B cell (primary cell): ENCODE results near the gene CMTM8. TPM values are rescaled to one million over a fixed set of nuclear protein-coding genes. Genes with fewer than 3 reads are reported as not detected.

Source experiments
- ATAC-seq: fragments of 200-7000 bp; cut with Tn5 transposase; one replicate; pipeline ENCODE4 v1.10.0; 2021; ENCODE audit warnings: low read depth, mild to moderate bottlenecking, moderate number of reproducible peaks, moderate library complexity
- CTCF ChIA-PET: fragments of 350-600 bp; sonication (Branson Sonifier 250); formaldehyde crosslinking; loops from one replicate; lab custom pipeline; 2021; ENCODE audit warnings: antibody characterized with exemption, inconsistent platforms; lab: Charles Lee
- POLR2A ChIA-PET: fragments of 350-600 bp; sonication (Branson Sonifier 250); formaldehyde crosslinking; loops from one replicate; lab custom pipeline; 2021; ENCODE audit warnings: antibody characterized with exemption; lab: Charles Lee
- DNase-seq: peaks from one replicate; pipeline ENCODE4 v3.0.0; 2013
- H2AFZ ChIP-seq: 2 replicates; pipeline ENCODE4 v1.6.1; 2012; ENCODE audit warnings: mild to moderate bottlenecking, low read depth, low read length; ENCODE audit not compliant: insufficient read depth, poor library complexity, severe bottlenecking
- H3K27ac ChIP-seq, 2 donors: 1 replicate in 1 of 2; 2 replicates in 1 of 2; pipeline ENCODE4 v1.5.1; 2012 to 2013; ENCODE audit warnings: low read length in 2 of 2, mild to moderate bottlenecking in 2 of 2, moderate library complexity in 1 of 2
- H3K27me3 ChIP-seq, 4 experiments: fragments of 200-600 bp in 1 of 4; sonication (generic) in 1 of 4; replicated peaks in 1 of 4; 1 replicate in 2 of 4; 2 replicates in 2 of 4; pipeline versions ENCODE4 v1.6.1 to v1.7.0; 2013 to 2016; ENCODE audit warnings: low read length in 3 of 4, mild to moderate bottlenecking in 2 of 4, mixed read lengths in 1 of 4, moderate library complexity in 1 of 4; ENCODE audit not compliant: insufficient read depth in 4 of 4, control insufficient read depth in 3 of 4; ENCODE audit errors: control extremely low read depth in 1 of 4
- H3K36me3 ChIP-seq, 2 experiments: replicated peaks in 1 of 2; 1 replicate in 1 of 2; 2 replicates in 1 of 2; pipeline versions ENCODE4 v1.6.1 to v1.7.1; 2013; ENCODE audit warnings: low read length in 1 of 2; ENCODE audit not compliant: insufficient read depth in 2 of 2, control insufficient read depth in 1 of 2; ENCODE audit errors: control extremely low read depth in 1 of 2, extremely low read depth in 1 of 2
- H3K4me1 ChIP-seq, 2 donors: fragments of 200-600 bp in 1 of 2; sonication (generic) in 1 of 2; 1 replicate in 1 of 2; 2 replicates in 1 of 2; pipeline versions ENCODE4 v1.5.1 to v1.6.1; 2013 to 2017; ENCODE audit warnings: low read length in 2 of 2; ENCODE audit not compliant: control insufficient read depth in 2 of 2, insufficient read depth in 2 of 2
- H3K4me2 ChIP-seq: replicated peaks from 2 replicates; pipeline ENCODE3; 2012; ENCODE audit warnings: mild to moderate bottlenecking, low read depth, low read length; ENCODE audit not compliant: poor library complexity, severe bottlenecking
- H3K4me3 ChIP-seq, 5 experiments: fragments of 200-600 bp in 1 of 5; sonication (generic) in 1 of 5; 1 replicate in 3 of 5; 2 replicates in 2 of 5; pipeline versions ENCODE4 v1.5.1 to v1.7.0; 2011 to 2016; ENCODE audit warnings: low read length in 4 of 5, mild to moderate bottlenecking in 4 of 5, low read depth in 2 of 5, control low read depth in 1 of 5, moderate library complexity in 1 of 5; ENCODE audit not compliant: insufficient read depth in 1 of 5; ENCODE audit errors: control extremely low read depth in 1 of 5, extremely low read depth in 1 of 5
- H3K79me2 ChIP-seq: fragments of 200-600 bp; sonication (generic); one replicate; pipeline ENCODE4 v1.6.0; 2016; ENCODE audit warnings: low read length; ENCODE audit not compliant: control insufficient read depth, insufficient read depth
- H3K9ac ChIP-seq: fragments of 200-600 bp; sonication (generic); 2 replicates; pipeline ENCODE4 v1.6.1; 2017; ENCODE audit warnings: mild to moderate bottlenecking, low read length, moderate library complexity
- H3K9me3 ChIP-seq, 3 donors: one replicate each; pipeline versions ENCODE4 v1.6.1 to v1.7.1; 2013; ENCODE audit warnings: low read length in 2 of 3; ENCODE audit not compliant: control insufficient read depth in 2 of 3, insufficient read depth in 1 of 3; ENCODE audit errors: control extremely low read depth in 1 of 3
- H4K20me1 ChIP-seq: 2 replicates; pipeline ENCODE4 v1.6.0; 2012; ENCODE audit warnings: mild to moderate bottlenecking, low read length; ENCODE audit not compliant: insufficient read depth, control insufficient read depth, poor library complexity, severe bottlenecking
- H3K27ac Mint-ChIP-seq: one replicate; pipeline ENCODE4 v1.8.0; 2021; ENCODE audit warnings: mixed read lengths
- H3K27me3 Mint-ChIP-seq: one replicate; pipeline ENCODE4 v1.8.0; 2021; ENCODE audit warnings: mixed read lengths
- H3K4me1 Mint-ChIP-seq: one replicate; pipeline ENCODE4 v1.8.0; 2021; ENCODE audit warnings: mixed read lengths
- H3K4me3 Mint-ChIP-seq: one replicate; pipeline ENCODE4 v1.8.0; 2021; ENCODE audit warnings: mixed read lengths
- H3K9me3 Mint-ChIP-seq: one replicate; pipeline ENCODE4 v1.8.0; 2022; ENCODE audit warnings: mixed read lengths; ENCODE audit not compliant: insufficient read depth
- EZH2 ChIP-seq: IDR thresholded peaks from 2 replicates; pipeline ENCODE4 v1.6.1; 2012; ENCODE audit warnings: borderline replicate concordance, low read depth, mild to moderate bottlenecking, moderate library complexity, low read length; ENCODE audit not compliant: insufficient read depth, poor library complexity, severe bottlenecking
- WGBS: methylation state at CpG from one replicate; pipeline ENCODE4 v1.1.5; 2013; ENCODE audit warnings: missing lambda C conversion rate; ENCODE audit not compliant: insufficient coverage; 5-methylcytosine and 5-hydroxymethylcytosine counted together
- intact Hi-C: fragments of 100-400 bp; cut with micrococcal nuclease; formaldehyde crosslinking; loops from one replicate; pipeline ENCODE4 v1.10.0; 2022
- polyA plus RNA-seq: library from polyadenylated mRNA; depleted of rRNA; stranded (reverse); fragments of >200 nt; gene quantifications from 2 replicates; pipeline ENCODE4 v1.2.3, GENCODE V29; 2012
- total RNA-seq, 2 donors: library from RNA; stranded (reverse); fragments of 120-200 nt in 1 of 2; gene quantifications; 1 replicate in 1 of 2; 2 replicates in 1 of 2; pipeline versions ENCODE4 v1.2.3 to v1.2.4, GENCODE V29; 2013 to 2022
- TF ChIP-seq, protein P1 (sequence below): fragments of 200-600 bp; IDR thresholded peaks from one replicate; pipeline ENCODE4 v1.8.0; 2022; ENCODE audit warnings: antibody characterized with exemption, mild to moderate bottlenecking

CMTM8 gene
- total and polyA plus RNA-seq, 2 donors (not counting 1 experiment from before 2014, with no cell fraction given), result 0.25 to 0.28 TPM

DNA sequence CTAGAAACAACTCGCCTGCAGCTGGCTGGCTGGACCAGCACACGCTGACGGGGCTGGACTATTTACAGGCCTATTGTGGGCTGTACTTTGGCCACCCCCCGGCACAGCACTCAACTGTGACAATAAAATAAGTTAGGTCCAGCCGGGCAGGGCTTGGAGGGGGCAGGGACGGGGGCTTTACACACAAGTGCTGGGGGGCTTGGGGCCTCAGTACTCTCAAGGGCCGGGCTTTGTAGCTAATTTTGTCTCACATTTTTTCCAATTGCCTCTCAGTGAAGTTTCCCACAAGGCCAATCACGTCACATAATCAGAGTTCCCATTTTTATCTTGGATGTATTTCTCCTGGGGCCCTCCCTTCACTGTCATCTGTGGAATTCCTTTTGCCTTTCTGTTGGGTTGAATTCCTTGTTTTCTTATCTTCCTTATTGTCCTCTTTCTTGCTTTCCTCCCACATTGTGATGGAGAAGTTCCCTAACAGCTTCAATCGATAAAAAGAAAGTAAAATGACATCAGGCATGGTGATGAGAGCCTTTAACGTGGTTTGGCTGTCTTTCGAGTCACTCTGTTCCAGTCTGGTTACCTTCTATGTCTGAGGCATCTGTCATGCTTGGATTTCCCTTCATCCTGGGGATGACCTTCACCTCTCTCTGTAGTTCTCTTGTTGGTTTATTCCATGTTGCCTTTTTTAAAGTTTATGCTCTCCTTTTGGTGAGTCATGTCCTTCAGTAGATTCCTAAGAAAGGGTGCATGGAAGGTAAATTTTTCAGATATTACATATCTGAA lies 109.1 kb downstream of the CMTM8 start:
- no peak overlapping the region for H3K4me2 ChIP-seq

DNA sequence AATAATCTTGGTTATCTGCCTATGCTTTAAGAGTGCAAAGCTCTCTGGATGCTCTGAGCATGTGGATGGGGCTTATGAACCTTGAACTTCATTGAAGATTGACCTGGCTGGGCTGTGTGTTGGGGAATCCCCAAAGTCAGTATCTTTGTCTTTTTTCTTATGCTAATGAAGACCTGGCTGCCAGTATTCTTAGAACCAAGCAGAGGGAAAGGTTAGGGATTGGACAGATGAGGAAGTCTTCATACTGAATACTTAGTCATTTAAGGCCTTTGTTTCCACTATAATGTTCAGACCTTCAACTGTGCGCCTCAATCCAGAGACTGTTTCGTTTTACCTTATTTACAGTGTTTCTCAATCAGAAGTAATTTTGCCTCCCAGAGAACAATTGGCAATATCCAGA lies 110.7 kb downstream of the CMTM8 start:
- WGBS, result no CpG with 5 or more reads among the region's 2 CpGs
- Histone ChIP-seq H3K27me3 (no peaks in the 10 kb centered on the region), H2AFZ (no peak overlapping the region), H3K4me1 (no peaks in the 10 kb centered on the region), H3K4me2 (no peak overlapping the region), H3K27ac (no peak overlapping the region), H3K36me3 (no peaks in the 10 kb centered on the region), H3K4me3 (no peak overlapping the region), H3K9ac (no peak overlapping the region), H4K20me1 (no peaks in the 10 kb centered on the region), H3K9me3 (peaks cover 0 to 2% (median 0%) of the 10 kb centered on the region in 3 donors), H3K79me2 (no peaks in the 10 kb centered on the region)
- ATAC-seq (no peak), DNase-seq (no peak)
- H3K4me3 Mint-ChIP-seq, result no peak overlapping the region
- H3K27me3 Mint-ChIP-seq, result peaks cover 4% of the 10 kb centered on the region
- TF ChIP-seq, protein P1, sequence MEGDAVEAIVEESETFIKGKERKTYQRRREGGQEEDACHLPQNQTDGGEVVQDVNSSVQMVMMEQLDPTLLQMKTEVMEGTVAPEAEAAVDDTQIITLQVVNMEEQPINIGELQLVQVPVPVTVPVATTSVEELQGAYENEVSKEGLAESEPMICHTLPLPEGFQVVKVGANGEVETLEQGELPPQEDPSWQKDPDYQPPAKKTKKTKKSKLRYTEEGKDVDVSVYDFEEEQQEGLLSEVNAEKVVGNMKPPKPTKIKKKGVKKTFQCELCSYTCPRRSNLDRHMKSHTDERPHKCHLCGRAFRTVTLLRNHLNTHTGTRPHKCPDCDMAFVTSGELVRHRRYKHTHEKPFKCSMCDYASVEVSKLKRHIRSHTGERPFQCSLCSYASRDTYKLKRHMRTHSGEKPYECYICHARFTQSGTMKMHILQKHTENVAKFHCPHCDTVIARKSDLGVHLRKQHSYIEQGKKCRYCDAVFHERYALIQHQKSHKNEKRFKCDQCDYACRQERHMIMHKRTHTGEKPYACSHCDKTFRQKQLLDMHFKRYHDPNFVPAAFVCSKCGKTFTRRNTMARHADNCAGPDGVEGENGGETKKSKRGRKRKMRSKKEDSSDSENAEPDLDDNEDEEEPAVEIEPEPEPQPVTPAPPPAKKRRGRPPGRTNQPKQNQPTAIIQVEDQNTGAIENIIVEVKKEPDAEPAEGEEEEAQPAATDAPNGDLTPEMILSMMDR, result no peak
- TF ChIP-seq EZH2, result no peak
- H3K9me3 Mint-ChIP-seq, result no peaks in the 10 kb centered on the region
- intact Hi-C loops, result no loop called here
- ChIA-PET POLR2A (no interaction called here), CTCF (interaction anchor here (1.0 kb wide), 1 partner anchor 12 kb away, joined by 4 read pairs; no protein-coding TSS in a partner anchor)
- no peak overlapping the region for H3K27ac Mint-ChIP-seq
- peaks cover 3% of the 10 kb centered on the region for H3K4me1 Mint-ChIP-seq

More for the DNA sequence above, 109.1 kb downstream of the CMTM8 start:
- peaks cover 0 to 2% (median 0%) of the 10 kb centered on the region in 3 donors for H3K9me3 ChIP-seq
- Mint-ChIP-seq H3K4me1 (peaks cover 3% of the 10 kb centered on the region), H3K4me3 (no peak overlapping the region), H3K27ac (no peak overlapping the region), H3K27me3 (no peaks in the 10 kb centered on the region), H3K9me3 (no peaks in the 10 kb centered on the region)
- intact Hi-C loops, result no loop called here
- H3K4me1 ChIP-seq, result no peaks in the 10 kb centered on the region
- no peaks in the 10 kb centered on the region for H3K79me2 ChIP-seq
- DNase-seq, result no peak
- no peak overlapping the region for H3K9ac ChIP-seq
- ChIA-PET CTCF (interaction anchor here (0.6 to 1.2 kb wide), 4 partner anchors 17 to 43 kb away, joined by 3 to 6 read pairs (median 4); no protein-coding TSS in a partner anchor), POLR2A (no interaction called here)
- H3K36me3 ChIP-seq, result no peaks in the 10 kb centered on the region
- peaks cover 0 to 2% (median 0%) of the 10 kb centered on the region in 4 experiments for H3K27me3 ChIP-seq
- no peaks in the 10 kb centered on the region for H4K20me1 ChIP-seq
- no peak overlapping the region for H3K27ac ChIP-seq
- TF ChIP-seq, protein P1, result no peak
- no peak for TF ChIP-seq EZH2
- H3K4me3 ChIP-seq, result no peak overlapping the region
- no peak for ATAC-seq
- no peak overlapping the region for H2AFZ ChIP-seq
- 70% methylated on average over 8 of the region's 11 CpGs for WGBS
